NCI-H1417 (cell line): ENCODE measurements around the gene SNF8.
"Not testable (repeated sequence)": the region's sequence is repeated elsewhere in the genome, so short reads cannot be mapped to it uniquely, and the experiment has no call there.

Source experiments
- DNase-seq, 3 experiments: peaks; one replicate each; lab custom pipeline; 2025; lab: John Stamatoyannopoulos, UW

SNF8 gene

GRCh38 chr17:48944515-48945260 lies at the start of gene SNF8:
SNF8 (minus strand) TSS chr17:48944842; CDS start chr17:48944734, 108 bp downstream.
- DNase-seq: peak; percentile 86 to 89 (median 88)

- no peak for DNase-seq
Observed at GRCh38 chr17:48993951-48994350, 49.3 kb upstream of the SNF8 start.

GRCh38 chr17:48993305-48993704 lies 48.7 kb upstream of the SNF8 start:
- no peak for DNase-seq

- DNase-seq: no peak
Observed at GRCh38 chr17:48992444-48992843, 47.8 kb upstream of the SNF8 start.

GRCh38 chr17:48990882-48991357 lies 46.3 kb upstream of the SNF8 start:
- no peak for DNase-seq

GRCh38 chr17:48989100-48989499 lies 44.5 kb upstream of the SNF8 start:
- DNase-seq: no peak

- DNase-seq: no peak
Observed at GRCh38 chr17:48985436-48986245, 41.0 kb upstream of the SNF8 start.

- no peak for DNase-seq
Observed at GRCh38 chr17:48981927-48982539, 37.4 kb upstream of the SNF8 start.

GRCh38 chr17:48973806-48974205 lies 29.2 kb upstream of the SNF8 start:
- DNase-seq: no peak

GRCh38 chr17:48972749-48973097 lies 28.1 kb upstream of the SNF8 start:
- DNase-seq: no peak

- no peak for DNase-seq
Observed at GRCh38 chr17:48970865-48971687, 26.4 kb upstream of the SNF8 start.

- peak in 2 of 3 experiments; percentile 46 to 51 for DNase-seq
Observed at GRCh38 chr17:48970224-48970623, 25.6 kb upstream of the SNF8 start.

GRCh38 chr17:48961516-48962233 lies 17.0 kb upstream of the SNF8 start:
- no peak for DNase-seq

GRCh38 chr17:48960834-48961515 lies 16.3 kb upstream of the SNF8 start:
- peak in 1 of 3 experiments; percentile 6 for DNase-seq

- no peak for DNase-seq
Observed at GRCh38 chr17:48954300-48954755, 9.7 kb upstream of the SNF8 start.

GRCh38 chr17:48952904-48953303 lies 8.3 kb upstream of the SNF8 start:
- no peak for DNase-seq

GRCh38 chr17:48951572-48951971 lies 6.9 kb upstream of the SNF8 start:
- DNase-seq: no peak

GRCh38 chr17:48945261-48945651 lies 614 bp upstream of the SNF8 start:
- DNase-seq: not testable (repeated sequence)

- DNase-seq: no peak
Observed at GRCh38 chr17:48933035-48933434, 11.6 kb downstream of the SNF8 start.

- DNase-seq: peak in 2 of 3 experiments; percentile 12 to 50
Observed at GRCh38 chr17:48930435-48930873, 14.2 kb downstream of the SNF8 start.
